ENCODE measurements around the gene VASP. TPM values are rescaled to one million over a fixed set of nuclear protein-coding genes. Genes with fewer than 3 reads are reported as not detected.

The VASP gene
- total RNA-seq, 1 donor from 2014 or later = 59.0 TPM

GRCh38 chr19:45529420-45529785, 22.1 kb downstream of the VASP start:
- DNase-seq (ENCODE audit: low read depth) = no peak
- H3K36me3 ChIP-seq (ENCODE audit: control insufficient read depth, insufficient read depth, low read length) = peaks cover 8% of the 10 kb centered on the region
- TF ChIP-seq, protein P1, sequence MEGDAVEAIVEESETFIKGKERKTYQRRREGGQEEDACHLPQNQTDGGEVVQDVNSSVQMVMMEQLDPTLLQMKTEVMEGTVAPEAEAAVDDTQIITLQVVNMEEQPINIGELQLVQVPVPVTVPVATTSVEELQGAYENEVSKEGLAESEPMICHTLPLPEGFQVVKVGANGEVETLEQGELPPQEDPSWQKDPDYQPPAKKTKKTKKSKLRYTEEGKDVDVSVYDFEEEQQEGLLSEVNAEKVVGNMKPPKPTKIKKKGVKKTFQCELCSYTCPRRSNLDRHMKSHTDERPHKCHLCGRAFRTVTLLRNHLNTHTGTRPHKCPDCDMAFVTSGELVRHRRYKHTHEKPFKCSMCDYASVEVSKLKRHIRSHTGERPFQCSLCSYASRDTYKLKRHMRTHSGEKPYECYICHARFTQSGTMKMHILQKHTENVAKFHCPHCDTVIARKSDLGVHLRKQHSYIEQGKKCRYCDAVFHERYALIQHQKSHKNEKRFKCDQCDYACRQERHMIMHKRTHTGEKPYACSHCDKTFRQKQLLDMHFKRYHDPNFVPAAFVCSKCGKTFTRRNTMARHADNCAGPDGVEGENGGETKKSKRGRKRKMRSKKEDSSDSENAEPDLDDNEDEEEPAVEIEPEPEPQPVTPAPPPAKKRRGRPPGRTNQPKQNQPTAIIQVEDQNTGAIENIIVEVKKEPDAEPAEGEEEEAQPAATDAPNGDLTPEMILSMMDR (IDR thresholded peaks at IDR 0.05; ENCODE audit: insufficient read depth, low read length, severe bottlenecking) = no peak
- H3K4me3 ChIP-seq (ENCODE audit: low read depth, low read length) = peak overlapping the region; percentile 51
- no peaks in the 10 kb centered on the region for H3K27me3 ChIP-seq (ENCODE audit: control insufficient read depth, insufficient read depth, low read length)
- no peak for FAIRE-seq

DNA sequence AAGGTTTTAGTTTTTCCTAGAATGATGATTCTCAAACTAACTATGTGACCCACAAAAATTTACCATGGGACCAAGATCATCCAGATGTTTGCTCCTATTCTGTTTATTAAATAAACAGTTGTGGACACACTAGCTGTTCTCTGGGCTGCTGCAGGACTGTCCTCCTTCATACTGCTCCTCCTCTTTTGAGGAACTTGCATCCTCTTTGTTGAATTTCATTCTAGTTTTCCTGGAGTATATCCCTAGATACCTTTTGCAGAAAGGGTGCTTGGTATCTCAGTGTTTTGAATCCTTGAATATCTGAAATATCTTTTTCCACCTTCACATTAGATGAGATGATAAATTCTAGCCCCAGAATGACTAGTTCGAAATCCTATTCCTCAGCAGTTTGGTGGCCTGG, 24.1 kb downstream of the VASP start:
- Histone ChIP-seq H3K27me3 (ENCODE audit: control insufficient read depth, insufficient read depth, low read length) (no peaks in the 10 kb centered on the region), H3K36me3 (ENCODE audit: control insufficient read depth, insufficient read depth, low read length) (peaks cover 1% of the 10 kb centered on the region), H3K4me3 (ENCODE audit: low read depth, low read length) (no peak overlapping the region)
- TF ChIP-seq, protein P1 (IDR thresholded peaks at IDR 0.05; ENCODE audit: insufficient read depth, low read length, severe bottlenecking) = no peak
- DNase-seq (ENCODE audit: low read depth) (no peak), FAIRE-seq (no peak)

DNA sequence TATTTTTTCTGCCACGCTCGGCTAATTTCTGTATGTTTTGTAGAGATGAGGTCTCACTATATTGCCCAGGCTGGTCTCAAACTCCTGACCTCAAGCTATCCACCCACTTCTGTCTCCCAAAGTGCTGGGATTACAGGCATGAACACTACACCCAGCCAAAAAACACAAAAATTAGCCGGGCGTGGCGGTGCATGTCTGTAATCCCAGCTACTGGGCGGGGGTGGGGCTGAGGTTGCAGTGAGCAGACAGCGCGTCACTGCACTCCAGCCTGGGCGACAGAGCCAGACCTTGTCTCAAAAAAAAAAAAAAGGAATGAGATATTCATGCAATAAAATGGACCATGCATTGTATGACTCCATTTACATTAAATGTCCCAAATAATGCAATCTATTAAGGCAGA, 32.2 kb downstream of the VASP start:
- H3K36me3 ChIP-seq (ENCODE audit: control insufficient read depth, insufficient read depth, low read length) = no peaks in the 10 kb centered on the region
- no peaks in the 10 kb centered on the region for H3K27me3 ChIP-seq (ENCODE audit: control insufficient read depth, insufficient read depth, low read length)
- peak; percentile 40 for DNase-seq (ENCODE audit: low read depth)
- H3K4me3 ChIP-seq (ENCODE audit: low read depth, low read length) = no peak overlapping the region
- no peak for FAIRE-seq
- TF ChIP-seq, protein P1 (IDR thresholded peaks at IDR 0.05; ENCODE audit: insufficient read depth, low read length, severe bottlenecking) = no peak

DNA sequence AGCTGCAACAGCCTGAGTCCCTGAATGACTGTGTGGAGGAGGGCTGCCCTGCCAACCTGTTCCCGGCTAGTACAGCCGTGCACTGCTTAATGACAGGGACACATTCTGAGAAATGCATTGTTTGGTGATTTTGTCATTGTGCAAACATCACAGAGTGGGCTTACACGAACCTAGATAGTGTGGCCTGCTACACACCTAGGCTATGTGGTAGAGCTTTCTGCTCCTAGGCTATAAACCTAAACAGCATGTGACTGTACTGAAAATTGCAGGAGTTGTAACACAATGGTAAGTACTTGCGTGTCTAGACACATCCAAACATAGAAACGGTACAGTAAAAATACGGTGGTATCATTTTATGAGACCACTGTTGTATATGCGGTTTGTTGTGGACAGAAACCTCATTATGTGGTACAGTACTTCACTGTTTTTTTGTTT, 35.0 kb downstream of the VASP start:
- TF ChIP-seq, protein P1 (IDR thresholded peaks at IDR 0.05; ENCODE audit: insufficient read depth, low read length, severe bottlenecking) = no peak
- Histone ChIP-seq H3K4me3 (ENCODE audit: low read depth, low read length) (no peak overlapping the region), H3K27me3 (ENCODE audit: control insufficient read depth, insufficient read depth, low read length) (no peaks in the 10 kb centered on the region), H3K36me3 (ENCODE audit: control insufficient read depth, insufficient read depth, low read length) (no peaks in the 10 kb centered on the region)
- DNase-seq (ENCODE audit: low read depth) (peak; percentile 47), FAIRE-seq (no peak)

DNA sequence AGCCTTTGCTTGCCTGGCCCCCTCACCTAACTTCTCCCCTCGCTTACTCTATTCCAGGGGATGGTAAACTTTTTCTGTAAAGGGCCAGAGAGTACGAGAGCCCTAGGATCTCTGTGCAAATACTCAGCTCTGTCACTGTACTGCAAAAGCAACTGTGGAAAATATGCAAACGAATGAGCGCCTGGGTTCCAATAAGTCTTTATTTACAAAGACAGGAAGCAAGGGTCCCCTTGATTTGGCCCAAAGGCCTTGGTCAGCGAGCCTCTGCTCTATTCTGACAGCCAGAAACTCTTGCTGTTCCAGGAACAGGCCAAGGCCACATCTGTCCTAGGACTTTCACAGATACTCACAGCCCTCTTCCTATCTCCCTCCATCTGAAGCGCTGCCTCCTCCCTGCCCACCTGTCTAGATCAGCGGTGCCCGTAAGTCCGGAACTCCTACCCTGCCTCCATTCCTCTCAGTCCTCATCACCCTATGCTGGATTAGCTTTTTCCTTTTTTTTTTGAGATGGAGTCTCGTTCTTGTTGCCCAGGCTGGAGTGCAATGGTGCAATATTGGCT, 40.0 kb downstream of the VASP start:
- no peak for FAIRE-seq
- H3K4me3 ChIP-seq (ENCODE audit: low read depth, low read length) = no peak overlapping the region
- H3K36me3 ChIP-seq (ENCODE audit: control insufficient read depth, insufficient read depth, low read length) = no peaks in the 10 kb centered on the region
- TF ChIP-seq, protein P1 (IDR thresholded peaks at IDR 0.05; ENCODE audit: insufficient read depth, low read length, severe bottlenecking) = no peak
- DNase-seq (ENCODE audit: low read depth) = no peak
- no peaks in the 10 kb centered on the region for H3K27me3 ChIP-seq (ENCODE audit: control insufficient read depth, insufficient read depth, low read length)

GRCh38 chr19:45547965-45548609, 40.8 kb downstream of the VASP start:
- DNase-seq (ENCODE audit: low read depth) = peak; percentile 86
- TF ChIP-seq, protein P1 (IDR thresholded peaks at IDR 0.05; ENCODE audit: insufficient read depth, low read length, severe bottlenecking) = no peak
- no peak overlapping the region for H3K4me3 ChIP-seq (ENCODE audit: low read depth, low read length)
- no peak for FAIRE-seq
- no peaks in the 10 kb centered on the region for H3K36me3 ChIP-seq (ENCODE audit: control insufficient read depth, insufficient read depth, low read length)
- no peaks in the 10 kb centered on the region for H3K27me3 ChIP-seq (ENCODE audit: control insufficient read depth, insufficient read depth, low read length)

Measured in bronchial epithelial cell (primary cell).